ENCODE results near the gene ACCS.
A peak's percentile ranks its signal among the peaks of the same experiment; 100 is the strongest.

The ACCS gene

GRCh38 chr11:44116234-44116830 is 50.3 kb downstream of the ACCS start:
- Mint-ChIP-seq H3K36me3 (ENCODE audit: low read depth) (peaks cover 46% of the 10 kb centered on the region), H3K9me3 (no peaks in the 10 kb centered on the region), H3K4me3 (no peak overlapping the region), H3K27ac (no peak overlapping the region), H3K27me3 (ENCODE audit: low read depth, poor library complexity) (peaks cover 6% of the 10 kb centered on the region), H3K4me1 (peaks cover 12% of the 10 kb centered on the region)
- TF ChIP-seq CTCF (IDR thresholded peaks at IDR 0.05) = no peak
- no peak for DNase-seq

- H3K9me3 Mint-ChIP-seq = no peaks in the 10 kb centered on the region
- no peaks in the 10 kb centered on the region for H3K4me1 Mint-ChIP-seq
- peak; percentile 19 for TF ChIP-seq CTCF (IDR thresholded peaks at IDR 0.05)
- no peak overlapping the region for H3K27ac Mint-ChIP-seq
- H3K4me3 Mint-ChIP-seq = no peak overlapping the region
- peaks cover 37% of the 10 kb centered on the region for H3K36me3 Mint-ChIP-seq (ENCODE audit: low read depth)
- no peak for DNase-seq
- peaks cover 6% of the 10 kb centered on the region for H3K27me3 Mint-ChIP-seq (ENCODE audit: low read depth, poor library complexity)
Measured at GRCh38 chr11:44120169-44120568, 54.1 kb downstream of the ACCS start.

- Mint-ChIP-seq H3K27ac (no peak overlapping the region), H3K27me3 (ENCODE audit: low read depth, poor library complexity) (peaks cover 8% of the 10 kb centered on the region), H3K36me3 (ENCODE audit: low read depth) (peaks cover 54% of the 10 kb centered on the region), H3K9me3 (no peaks in the 10 kb centered on the region), H3K4me1 (peaks cover 6% of the 10 kb centered on the region), H3K4me3 (no peak overlapping the region)
- no peak for TF ChIP-seq CTCF (IDR thresholded peaks at IDR 0.05)
- DNase-seq = no peak
Measured at GRCh38 chr11:44125598-44125997, 59.5 kb downstream of the ACCS start.

- no peaks in the 10 kb centered on the region for H3K9me3 Mint-ChIP-seq
- no peak overlapping the region for H3K4me3 Mint-ChIP-seq
- DNase-seq = no peak
- no peak overlapping the region for H3K27ac Mint-ChIP-seq
- no peak for TF ChIP-seq CTCF (IDR thresholded peaks at IDR 0.05)
- peaks cover 6% of the 10 kb centered on the region for H3K4me1 Mint-ChIP-seq
- peaks cover 61% of the 10 kb centered on the region for H3K36me3 Mint-ChIP-seq (ENCODE audit: low read depth)
- H3K27me3 Mint-ChIP-seq (ENCODE audit: low read depth, poor library complexity) = peaks cover 10% of the 10 kb centered on the region
Measured at GRCh38 chr11:44126304-44126703, 60.2 kb downstream of the ACCS start.

- no peaks in the 10 kb centered on the region for H3K9me3 Mint-ChIP-seq
- peaks cover 6% of the 10 kb centered on the region for H3K4me1 Mint-ChIP-seq
- H3K27me3 Mint-ChIP-seq (ENCODE audit: low read depth, poor library complexity) = peaks cover 10% of the 10 kb centered on the region
- no peak for TF ChIP-seq CTCF (IDR thresholded peaks at IDR 0.05)
- H3K36me3 Mint-ChIP-seq (ENCODE audit: low read depth) = peaks cover 64% of the 10 kb centered on the region
- no peak overlapping the region for H3K4me3 Mint-ChIP-seq
- no peak overlapping the region for H3K27ac Mint-ChIP-seq
- no peak for DNase-seq
Measured at GRCh38 chr11:44127130-44127529, 61.1 kb downstream of the ACCS start.

- peaks cover 69% of the 10 kb centered on the region for H3K36me3 Mint-ChIP-seq (ENCODE audit: low read depth)
- DNase-seq = no peak
- TF ChIP-seq CTCF (IDR thresholded peaks at IDR 0.05) = no peak
- H3K27me3 Mint-ChIP-seq (ENCODE audit: low read depth, poor library complexity) = peaks cover 16% of the 10 kb centered on the region
- peaks cover 11% of the 10 kb centered on the region for H3K4me1 Mint-ChIP-seq
- H3K27ac Mint-ChIP-seq = no peak overlapping the region
- no peaks in the 10 kb centered on the region for H3K9me3 Mint-ChIP-seq
- H3K4me3 Mint-ChIP-seq = no peak overlapping the region
Measured at GRCh38 chr11:44128729-44129128, 62.7 kb downstream of the ACCS start.

Measured in nephron progenitor cell (in vitro differentiated cells).